SK-N-SH treated with all-trans-retinoic acid at 6 μM for 48 hours (cell line): Measurements from ENCODE around the gene MPPED1.

ENCODE experiments used
- CSRNP3 ChIP-seq: fragments of 250-450 bp; sonication (Bioruptor Pico); IDR thresholded peaks from 2 replicates; pipeline ENCODE4 v1.5.1; 2021; ENCODE audit warnings: mild to moderate bottlenecking, moderate library complexity
- ESRRG ChIP-seq: fragments of 250-450 bp; sonication (Bioruptor Pico); IDR thresholded peaks from 2 replicates; pipeline ENCODE4 v1.6.1; 2021; ENCODE audit warnings: mild to moderate bottlenecking
- PATZ1 ChIP-seq: fragments of 250-450 bp; sonication (Bioruptor Pico); IDR thresholded peaks from 2 replicates; pipeline ENCODE4 v1.8.0; 2020; ENCODE audit warnings: mild to moderate bottlenecking, moderate library complexity, borderline replicate concordance
- POU6F1 ChIP-seq: fragments of 250-450 bp; sonication (Bioruptor Pico); IDR thresholded peaks from 2 replicates; pipeline ENCODE4 v1.8.0; 2021; ENCODE audit warnings: low read depth, mild to moderate bottlenecking, moderate library complexity, borderline replicate concordance
- RARB ChIP-seq: fragments of 250-450 bp; sonication (Bioruptor Pico); IDR thresholded peaks from 2 replicates; pipeline ENCODE4 v1.8.0; 2021; ENCODE audit warnings: mild to moderate bottlenecking, moderate library complexity
- ZFP3 ChIP-seq: fragments of 250-450 bp; sonication (Bioruptor Pico); IDR thresholded peaks from 2 replicates; pipeline ENCODE4 v1.5.0; 2020; ENCODE audit warnings: mild to moderate bottlenecking, moderate library complexity
- ZFP30 ChIP-seq: fragments of 450-650 bp; formaldehyde crosslinking; IDR thresholded peaks from 2 replicates; pipeline ENCODE4 v1.5.0; 2022; ENCODE audit warnings: mild to moderate bottlenecking, moderate library complexity
- ZNF70 ChIP-seq: fragments of 450-650 bp; formaldehyde crosslinking; IDR thresholded peaks from 2 replicates; pipeline ENCODE4 v1.5.0; 2020; ENCODE audit warnings: mild to moderate bottlenecking, moderate library complexity
- ZNF8 ChIP-seq: fragments of 450-650 bp; formaldehyde crosslinking; IDR thresholded peaks from 2 replicates; pipeline ENCODE4 v1.5.0; 2020; ENCODE audit warnings: mild to moderate bottlenecking, moderate library complexity

- TF ChIP-seq ESRRG (CRISPR knock-in tag) (no peak), CSRNP3 (CRISPR knock-in tag) (no peak), ZFP3 (CRISPR knock-in tag) (no peak), RARB (CRISPR knock-in tag) (no peak), PATZ1 (CRISPR knock-in tag) (no peak), ZNF70 (CRISPR knock-in tag) (no peak), ZNF8 (CRISPR knock-in tag) (no peak), POU6F1 (CRISPR knock-in tag) (no peak), ZFP30 (CRISPR knock-in tag) (no peak)
These were observed 58.4 kb downstream of the MPPED1 start for GRCh38 chr22:43470253-43470652.
